ENCODE measurements around the gene TXNDC16. TPM values are rescaled to one million over a fixed set of nuclear protein-coding genes. Genes with fewer than 3 reads are reported as not detected.

Gene TXNDC16
- total RNA-seq, 4 donors from 2014 or later = 8.5 to 12.6 (median 9.9) TPM

DNA sequence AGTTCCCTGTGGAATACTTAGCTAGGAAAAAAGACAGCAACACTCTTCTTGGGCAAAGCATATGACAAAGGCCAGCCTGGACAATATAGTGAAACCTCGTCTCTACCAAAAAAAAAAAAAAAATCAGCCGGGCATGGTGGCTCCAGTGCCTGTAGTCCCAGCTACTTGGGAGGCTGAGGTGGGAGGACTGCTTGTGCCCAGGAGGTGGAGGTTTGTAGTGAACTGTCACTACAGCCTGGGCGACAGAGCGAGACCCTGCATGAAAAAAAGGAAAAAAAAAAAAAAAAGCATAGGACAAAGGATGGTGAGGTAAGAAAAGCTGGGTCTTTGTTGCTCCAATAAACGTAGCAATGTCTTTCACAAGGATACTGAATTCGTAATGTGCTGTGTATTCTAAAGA lies 1.1 kb downstream of the TXNDC16 start:
- TF ChIP-seq, protein P1, sequence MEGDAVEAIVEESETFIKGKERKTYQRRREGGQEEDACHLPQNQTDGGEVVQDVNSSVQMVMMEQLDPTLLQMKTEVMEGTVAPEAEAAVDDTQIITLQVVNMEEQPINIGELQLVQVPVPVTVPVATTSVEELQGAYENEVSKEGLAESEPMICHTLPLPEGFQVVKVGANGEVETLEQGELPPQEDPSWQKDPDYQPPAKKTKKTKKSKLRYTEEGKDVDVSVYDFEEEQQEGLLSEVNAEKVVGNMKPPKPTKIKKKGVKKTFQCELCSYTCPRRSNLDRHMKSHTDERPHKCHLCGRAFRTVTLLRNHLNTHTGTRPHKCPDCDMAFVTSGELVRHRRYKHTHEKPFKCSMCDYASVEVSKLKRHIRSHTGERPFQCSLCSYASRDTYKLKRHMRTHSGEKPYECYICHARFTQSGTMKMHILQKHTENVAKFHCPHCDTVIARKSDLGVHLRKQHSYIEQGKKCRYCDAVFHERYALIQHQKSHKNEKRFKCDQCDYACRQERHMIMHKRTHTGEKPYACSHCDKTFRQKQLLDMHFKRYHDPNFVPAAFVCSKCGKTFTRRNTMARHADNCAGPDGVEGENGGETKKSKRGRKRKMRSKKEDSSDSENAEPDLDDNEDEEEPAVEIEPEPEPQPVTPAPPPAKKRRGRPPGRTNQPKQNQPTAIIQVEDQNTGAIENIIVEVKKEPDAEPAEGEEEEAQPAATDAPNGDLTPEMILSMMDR (IDR thresholded peaks at IDR 0.05; ENCODE audit: low read depth) = no peak

DNA sequence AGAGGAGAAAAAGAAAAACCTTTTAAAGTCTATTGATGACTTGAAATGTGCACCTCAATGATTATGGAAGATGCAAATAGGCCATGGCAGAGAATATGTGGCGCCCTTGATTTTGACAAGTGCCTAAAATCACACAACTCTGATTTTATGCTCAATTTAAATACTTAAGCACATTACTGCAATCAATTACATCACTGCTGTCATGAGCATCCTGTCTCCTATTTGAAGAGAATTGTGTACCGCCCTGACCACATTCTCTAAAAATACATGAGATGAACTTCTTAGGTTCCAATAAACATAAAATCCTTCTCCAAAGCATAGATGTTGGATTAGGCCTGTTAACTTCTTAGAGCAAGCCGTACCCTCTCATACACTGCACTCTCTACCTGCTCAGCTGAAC lies 1.6 kb downstream of the TXNDC16 start:
- TF ChIP-seq, protein P1 (IDR thresholded peaks at IDR 0.05; ENCODE audit: low read depth) = no peak

DNA sequence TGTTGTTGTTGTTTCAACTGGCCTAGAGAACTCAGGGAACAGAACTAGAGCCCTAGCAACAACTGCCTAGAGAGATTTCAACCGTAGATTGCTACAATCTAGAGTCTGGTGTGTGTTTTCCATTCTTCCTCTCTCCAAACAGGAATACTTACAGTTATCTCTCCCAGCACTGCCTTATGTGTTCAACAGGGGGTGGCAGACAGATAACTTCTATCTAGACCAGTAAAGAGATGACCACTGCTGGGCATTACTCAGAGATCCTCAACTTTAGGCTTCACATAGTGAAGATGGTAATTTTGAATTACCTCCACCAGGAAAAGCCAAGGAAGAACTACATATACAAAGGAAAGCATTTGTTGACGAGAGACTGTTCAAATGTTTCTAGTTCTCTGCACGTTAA lies 4.8 kb downstream of the TXNDC16 start:
- TF ChIP-seq, protein P1 (IDR thresholded peaks at IDR 0.05; ENCODE audit: low read depth) = no peak

DNA sequence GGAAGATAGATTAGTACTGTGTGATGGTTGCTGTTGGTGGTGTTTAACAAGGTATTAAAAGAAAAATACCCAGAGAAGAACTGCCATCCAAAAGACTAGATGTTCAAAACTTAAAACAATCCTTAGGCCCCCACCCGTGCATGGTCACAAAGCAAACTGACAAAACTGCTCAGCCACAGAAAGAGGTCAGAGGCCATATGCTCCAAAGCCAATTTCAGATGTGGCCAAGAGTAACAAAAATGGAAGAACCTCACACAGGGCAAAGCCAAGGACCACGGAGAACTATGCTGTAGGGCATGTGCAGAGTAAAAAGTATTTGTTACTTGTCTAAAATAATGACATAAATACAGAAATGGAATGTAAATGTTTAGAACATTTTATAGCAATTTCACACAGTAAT lies 5.3 kb downstream of the TXNDC16 start:
- TF ChIP-seq, protein P1 (IDR thresholded peaks at IDR 0.05; ENCODE audit: low read depth) = no peak

DNA sequence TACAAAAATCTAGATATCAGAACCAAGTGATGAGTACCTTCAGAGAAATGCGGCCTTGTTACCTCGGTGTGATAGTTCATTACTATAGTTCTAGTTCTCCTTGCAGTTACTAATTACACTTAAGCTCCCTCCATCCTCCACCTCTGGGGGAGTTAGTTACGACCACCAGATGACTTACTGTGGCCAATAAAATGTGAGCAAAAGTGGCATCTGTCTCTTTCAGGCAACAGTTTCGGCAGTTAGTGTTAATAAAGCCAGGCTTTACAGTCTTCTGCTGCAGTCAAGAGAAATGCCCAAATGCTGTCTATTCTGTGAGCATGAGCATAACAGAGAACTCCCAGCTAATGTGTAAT lies 6.0 kb downstream of the TXNDC16 start:
- TF ChIP-seq, protein P1 (IDR thresholded peaks at IDR 0.05; ENCODE audit: low read depth) = no peak

DNA sequence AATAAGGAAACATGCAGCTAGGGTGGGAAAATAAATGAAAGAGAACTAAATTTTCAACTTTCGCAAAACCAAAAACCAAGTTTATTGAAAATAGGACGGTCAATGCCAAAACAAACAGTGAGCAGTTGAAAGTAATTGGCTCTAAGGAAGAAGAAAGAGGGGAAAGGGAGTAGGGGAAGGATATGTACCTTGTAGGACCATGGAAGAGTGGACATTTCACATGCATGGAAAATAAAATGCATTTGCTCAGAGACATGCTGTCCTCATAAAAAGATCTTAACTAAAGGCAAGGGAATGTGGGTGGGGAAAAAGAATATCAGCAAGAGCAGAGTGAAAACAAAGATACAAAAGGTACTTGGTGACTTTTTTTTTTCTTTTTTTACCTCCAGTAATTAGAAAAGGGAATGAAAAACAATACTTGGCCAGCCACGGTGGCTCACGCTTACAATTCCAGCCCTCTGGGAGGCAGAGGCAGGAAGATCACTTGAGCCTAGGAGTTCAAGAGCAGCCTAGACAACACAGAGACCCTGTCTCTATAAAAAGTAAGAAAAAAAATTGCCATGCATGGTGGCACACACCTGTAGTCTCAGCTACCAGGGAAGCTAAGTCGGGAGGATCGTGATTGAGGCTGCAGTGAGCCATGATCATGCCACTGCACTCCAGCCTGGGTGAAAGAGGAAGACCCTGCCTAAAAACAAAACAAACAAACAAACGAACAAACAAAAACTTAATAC lies 6.6 kb downstream of the TXNDC16 start:
- TF ChIP-seq, protein P1 (IDR thresholded peaks at IDR 0.05; ENCODE audit: low read depth) = no peak

DNA sequence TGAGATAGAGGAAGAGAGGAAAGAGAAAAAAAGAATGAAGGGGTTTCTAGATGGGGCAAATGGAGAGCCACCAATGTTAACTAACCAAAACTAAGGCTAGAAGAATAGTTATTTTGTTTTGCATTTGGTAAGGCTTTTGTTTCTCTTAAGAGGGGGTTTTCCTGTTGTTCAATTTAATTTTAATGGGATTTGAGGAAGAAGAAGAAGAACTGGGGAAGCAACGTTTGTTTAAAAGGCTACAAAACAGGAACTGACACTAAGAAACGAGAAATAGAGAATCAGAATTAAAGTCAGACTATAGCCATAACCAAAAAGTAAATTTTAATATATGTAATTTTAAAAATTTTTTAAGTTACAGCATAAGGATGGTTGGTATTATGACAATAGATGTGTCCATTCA lies 13.7 kb downstream of the TXNDC16 start:
- TF ChIP-seq, protein P1 (IDR thresholded peaks at IDR 0.05; ENCODE audit: low read depth) = no peak
